ENCODE results near the gene EIF4A3. TPM values are rescaled to one million over a fixed set of nuclear protein-coding genes. Genes with fewer than 3 reads are reported as not detected.
A peak's percentile ranks its signal among the peaks of the same experiment; 100 is the strongest.

The EIF4A3 gene
- total RNA-seq, 4 donors from 2014 or later: 27.4 to 32.8 (median 30.0) TPM

DNA sequence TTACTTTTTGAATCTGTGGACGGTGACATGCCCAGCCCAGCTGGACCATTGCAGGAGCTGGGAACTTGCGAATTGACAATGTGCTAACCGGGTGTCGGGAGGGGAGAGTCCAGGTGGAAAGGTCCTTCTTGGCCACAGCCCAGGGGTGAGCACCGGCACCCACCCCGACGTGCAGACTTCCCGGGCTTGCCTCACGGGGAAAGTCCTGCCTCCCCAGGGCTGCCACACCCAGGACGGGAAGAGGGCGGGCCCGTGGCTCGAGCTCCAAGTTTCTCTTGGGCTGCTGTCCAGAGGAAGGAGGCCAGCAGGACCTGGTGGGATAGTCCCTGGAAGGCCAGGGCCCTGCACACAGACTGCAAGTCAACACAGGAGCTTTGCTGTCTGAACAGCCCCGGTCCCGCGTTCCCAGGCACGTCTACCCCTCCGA is 40.6 kb upstream of the EIF4A3 start:
- H3K4me1 ChIP-seq: peaks cover 3 to 8% of the 10 kb centered on the region in 2 donors
- in situ Hi-C loops (cut with MboI; ENCODE audit: low sequenced_read_pairs in 4 of 4): no loop called here
- TF ChIP-seq POLR2A (IDR thresholded peaks at IDR 0.05): no peak
- TF ChIP-seq, protein P1, sequence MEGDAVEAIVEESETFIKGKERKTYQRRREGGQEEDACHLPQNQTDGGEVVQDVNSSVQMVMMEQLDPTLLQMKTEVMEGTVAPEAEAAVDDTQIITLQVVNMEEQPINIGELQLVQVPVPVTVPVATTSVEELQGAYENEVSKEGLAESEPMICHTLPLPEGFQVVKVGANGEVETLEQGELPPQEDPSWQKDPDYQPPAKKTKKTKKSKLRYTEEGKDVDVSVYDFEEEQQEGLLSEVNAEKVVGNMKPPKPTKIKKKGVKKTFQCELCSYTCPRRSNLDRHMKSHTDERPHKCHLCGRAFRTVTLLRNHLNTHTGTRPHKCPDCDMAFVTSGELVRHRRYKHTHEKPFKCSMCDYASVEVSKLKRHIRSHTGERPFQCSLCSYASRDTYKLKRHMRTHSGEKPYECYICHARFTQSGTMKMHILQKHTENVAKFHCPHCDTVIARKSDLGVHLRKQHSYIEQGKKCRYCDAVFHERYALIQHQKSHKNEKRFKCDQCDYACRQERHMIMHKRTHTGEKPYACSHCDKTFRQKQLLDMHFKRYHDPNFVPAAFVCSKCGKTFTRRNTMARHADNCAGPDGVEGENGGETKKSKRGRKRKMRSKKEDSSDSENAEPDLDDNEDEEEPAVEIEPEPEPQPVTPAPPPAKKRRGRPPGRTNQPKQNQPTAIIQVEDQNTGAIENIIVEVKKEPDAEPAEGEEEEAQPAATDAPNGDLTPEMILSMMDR (IDR thresholded peaks at IDR 0.05 in 4 of 5, conservative IDR thresholded peaks at IDR 0.05 in 1 of 5): no peak
- intact Hi-C loops (cut with DNase I; ENCODE audit: low total_unique reads): no loop called here
- ATAC-seq: peak; percentile 55 to 58
- H3K36me3 ChIP-seq: no peaks in the 10 kb centered on the region
- H3K9me3 ChIP-seq: no peaks in the 10 kb centered on the region
- DNase-seq: peak in 1 of 2 donors; percentile 53
- peaks cover 0 to 12% (median 8%) of the 10 kb centered on the region in 3 donors for H3K27me3 ChIP-seq
- peak overlapping the region; percentile 22 to 49 (median 35) for H3K4me3 ChIP-seq
- H3K27ac ChIP-seq: peak overlapping the region; percentile 5 to 62 (median 30)

DNA sequence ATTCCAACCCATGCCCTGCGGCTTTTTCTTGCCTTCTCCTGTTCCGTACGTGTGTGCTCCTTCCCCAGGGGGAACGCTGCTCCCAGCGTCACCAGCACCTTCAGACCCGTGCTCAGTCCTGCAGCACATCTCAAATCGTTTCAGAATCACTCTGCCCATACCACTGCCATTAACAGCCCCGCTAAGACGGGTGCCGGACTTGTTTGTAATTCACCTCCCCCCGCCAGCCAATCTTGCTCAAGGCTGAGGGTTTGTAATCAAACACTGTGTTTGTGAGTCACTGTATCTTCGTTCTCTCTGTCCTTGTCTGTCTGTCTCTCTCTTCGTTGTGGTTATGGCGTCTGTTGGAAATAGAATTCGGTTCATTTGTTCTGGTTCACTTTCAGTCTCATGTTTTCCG is 40.2 kb upstream of the EIF4A3 start:
- peaks cover 3 to 8% of the 10 kb centered on the region in 2 donors for H3K4me1 ChIP-seq
- peak; percentile 50 to 84 for ATAC-seq
- TF ChIP-seq, protein P1 (IDR thresholded peaks at IDR 0.05 in 4 of 5, conservative IDR thresholded peaks at IDR 0.05 in 1 of 5): no peak
- no peak for TF ChIP-seq POLR2A (IDR thresholded peaks at IDR 0.05)
- intact Hi-C loops (cut with DNase I; ENCODE audit: low total_unique reads): no loop called here
- H3K4me3 ChIP-seq: peak overlapping the region; percentile 22 to 49 (median 35)
- peaks cover 0 to 9% (median 7%) of the 10 kb centered on the region in 3 donors for H3K27me3 ChIP-seq
- no peaks in the 10 kb centered on the region for H3K36me3 ChIP-seq
- peak overlapping the region; percentile 5 to 62 (median 30) for H3K27ac ChIP-seq
- peak in 1 of 2 donors; percentile 50 for DNase-seq
- no peaks in the 10 kb centered on the region for H3K9me3 ChIP-seq
- in situ Hi-C loops (cut with MboI; ENCODE audit: low sequenced_read_pairs in 4 of 4): no loop called here

DNA sequence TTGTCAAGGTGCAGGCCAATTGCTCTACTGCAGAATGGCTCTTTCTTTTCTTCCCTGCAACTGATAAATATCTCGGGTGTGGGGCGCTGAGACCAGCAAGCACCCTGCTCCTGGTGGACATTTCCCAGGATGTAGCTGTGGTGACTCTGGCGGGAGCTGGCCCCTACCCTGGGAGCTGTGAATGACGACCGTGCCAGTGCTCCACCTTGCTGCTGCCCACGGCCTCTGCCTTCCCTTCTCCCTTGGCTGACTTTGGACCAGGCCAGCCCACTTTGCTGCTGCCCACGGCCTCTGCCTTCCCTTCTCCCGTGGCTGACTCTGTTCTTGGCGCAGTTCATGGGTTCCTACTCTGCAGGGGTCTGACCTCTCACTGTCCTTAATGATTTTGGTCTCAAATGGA is 39.0 kb upstream of the EIF4A3 start:
- DNase-seq: no peak
- TF ChIP-seq, protein P1 (IDR thresholded peaks at IDR 0.05 in 4 of 5, conservative IDR thresholded peaks at IDR 0.05 in 1 of 5): no peak
- no peak for TF ChIP-seq POLR2A (IDR thresholded peaks at IDR 0.05)
- peaks cover 3 to 8% of the 10 kb centered on the region in 2 donors for H3K4me1 ChIP-seq
- in situ Hi-C loops (cut with MboI; ENCODE audit: low sequenced_read_pairs in 4 of 4) (no loop called here), intact Hi-C loops (cut with DNase I; ENCODE audit: low total_unique reads) (no loop called here)
- H3K36me3 ChIP-seq: no peaks in the 10 kb centered on the region
- H3K9me3 ChIP-seq: no peaks in the 10 kb centered on the region
- no peak overlapping the region for H3K4me3 ChIP-seq
- peaks cover 0 to under 1% (median 0%) of the 10 kb centered on the region in 3 donors for H3K27me3 ChIP-seq
- H3K27ac ChIP-seq: no peak overlapping the region
- no peak for ATAC-seq

DNA sequence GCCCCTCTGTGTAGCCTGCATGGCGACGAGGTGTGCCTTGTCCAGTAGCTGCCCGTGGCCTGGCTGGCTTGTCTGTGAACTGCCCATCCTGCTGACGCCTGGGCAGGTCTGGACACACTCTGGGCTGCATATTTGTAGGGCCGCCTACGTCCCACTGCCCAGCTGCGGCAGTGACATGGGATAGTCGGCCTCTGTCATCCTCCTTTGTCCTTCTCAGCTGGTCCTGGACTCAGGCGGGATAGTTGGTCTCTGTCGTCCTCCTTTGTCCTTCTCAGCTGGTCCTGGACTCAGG is 37.4 kb upstream of the EIF4A3 start:
- intact Hi-C loops (cut with DNase I; ENCODE audit: low total_unique reads): no loop called here
- no peak for ATAC-seq

More for the DNA sequence above, 37.4 kb upstream of the EIF4A3 start:
- Histone ChIP-seq H3K4me1 (peaks cover 3 to 8% of the 10 kb centered on the region in 2 donors), H3K27me3 (no peaks in the 10 kb centered on the region), H3K9me3 (no peaks in the 10 kb centered on the region), H3K4me3 (no peak overlapping the region), H3K36me3 (no peaks in the 10 kb centered on the region), H3K27ac (no peak overlapping the region)
- TF ChIP-seq POLR2A (IDR thresholded peaks at IDR 0.05): no peak
- TF ChIP-seq, protein P1 (IDR thresholded peaks at IDR 0.05 in 4 of 5, conservative IDR thresholded peaks at IDR 0.05 in 1 of 5): no peak
- in situ Hi-C loops (cut with MboI; ENCODE audit: low sequenced_read_pairs in 4 of 4): no loop called here
- DNase-seq: no peak
